D721Med (cell line): ENCODE results near the gene PSMG3.

Experiments used
- DNase-seq: peaks from one replicate; pipeline ENCODE4 v3.0.0; 2011; ENCODE audit warnings: low spot score; ENCODE audit not compliant: insufficient read length
- FAIRE-seq: peaks from 2 replicates; lab custom pipeline; 2011; peaks lifted over from hg19 to GRCh38; lab: Jason Lieb, UNC
- CTCF ChIP-seq: IDR thresholded peaks from 2 replicates; pipeline ENCODE4 v1.5.1; 2012; ENCODE audit warnings: mild to moderate bottlenecking, control low read depth; ENCODE audit not compliant: insufficient read depth; ENCODE audit errors: missing control alignments

PSMG3 gene

GRCh38 chr7:1569833-1570632 lies at the start of gene PSMG3:
Gene PSMG3 (minus strand): TSS chr7:1570032. CDS start chr7:1569339, 693 bp downstream.
- no peak for FAIRE-seq
- peak; percentile 94 for DNase-seq
- TF ChIP-seq CTCF, result no peak

- DNase-seq, result no peak
- FAIRE-seq, result no peak
- TF ChIP-seq CTCF, result no peak
These were observed 48.6 kb upstream of the PSMG3 start for GRCh38 chr7:1618475-1618874.

- no peak for TF ChIP-seq CTCF
- DNase-seq (no peak), FAIRE-seq (no peak)
These were observed 48.1 kb upstream of the PSMG3 start for GRCh38 chr7:1617957-1618356.

GRCh38 chr7:1616741-1617140 lies 46.9 kb upstream of the PSMG3 start:
- DNase-seq (no peak), FAIRE-seq (no peak)
- TF ChIP-seq CTCF, result no peak

GRCh38 chr7:1611708-1612241 lies 41.9 kb upstream of the PSMG3 start:
- no peak for TF ChIP-seq CTCF
- peak; percentile 52 for DNase-seq
- no peak for FAIRE-seq

GRCh38 chr7:1610678-1611302 lies 41.0 kb upstream of the PSMG3 start:
- no peak for FAIRE-seq
- TF ChIP-seq CTCF, result no peak
- no peak for DNase-seq
